ENCODE data around the gene ASB12. TPM values are rescaled to one million over a fixed set of nuclear protein-coding genes. Genes with fewer than 3 reads are reported as not detected.

ASB12 gene
- not detected in 2 replicates for total RNA-seq

GRCh38 chrX:64230123-64230970 is at the start of gene ASB12:
Gene ASB12 (minus strand): TSS chrX:64230607. CDS start chrX:64225650, 4,957 bp downstream.

GRCh38 chrX:64205441-64205734 is 25.0 kb downstream of the ASB12 start, which contains the start of gene AMER1:
Gene AMER1 (minus strand): TSS chrX:64205708. CDS start chrX:64193286, 12,422 bp downstream.

Other genes starting within 250 kb of the ASB12 start
- gene AMER1, start 24.9 kb downstream of the ASB12 start, total RNA-seq, result 1.2 and 1.9 TPM in 2 replicates
- 0.11 and 0.37 TPM in 2 replicates for gene MTMR8, start 164.8 kb upstream of the ASB12 start, total RNA-seq

Measured in uterine smooth muscle cell (primary cell).